Dendritic cell treated with granulocyte-macrophage colony-stimulating factor and Interleukin-4, amounts not matched to agents 40 ng/mL and 50 ng/mL, for 4 days (primary cell): ENCODE results near the gene SLC15A4.

Experiments used
- H3K27ac Mint-ChIP-seq: one replicate; pipeline ENCODE4 v1.8.0; 2022; ENCODE audit warnings: mild to moderate bottlenecking, mixed read lengths
- H3K27me3 Mint-ChIP-seq: one replicate; pipeline ENCODE4 v1.8.0; 2022; ENCODE audit warnings: mild to moderate bottlenecking, mixed read lengths
- H3K36me3 Mint-ChIP-seq: one replicate; pipeline ENCODE4 v1.8.0; 2022; ENCODE audit warnings: low read depth, mixed read lengths
- H3K4me1 Mint-ChIP-seq: one replicate; pipeline ENCODE4 v1.8.0; 2022; ENCODE audit warnings: low read depth, mixed read lengths
- H3K4me3 Mint-ChIP-seq: one replicate; pipeline ENCODE4 v1.8.0; 2022; ENCODE audit warnings: mild to moderate bottlenecking, moderate library complexity, mixed read lengths
- H3K9me3 Mint-ChIP-seq: one replicate; pipeline ENCODE4 v1.8.0; 2022; ENCODE audit warnings: mixed read lengths
- intact Hi-C: fragments of 100-400 bp; cut with micrococcal nuclease; formaldehyde crosslinking; loops from one replicate; pipeline ENCODE4 v1.15.0; 2022

SLC15A4 gene

DNA sequence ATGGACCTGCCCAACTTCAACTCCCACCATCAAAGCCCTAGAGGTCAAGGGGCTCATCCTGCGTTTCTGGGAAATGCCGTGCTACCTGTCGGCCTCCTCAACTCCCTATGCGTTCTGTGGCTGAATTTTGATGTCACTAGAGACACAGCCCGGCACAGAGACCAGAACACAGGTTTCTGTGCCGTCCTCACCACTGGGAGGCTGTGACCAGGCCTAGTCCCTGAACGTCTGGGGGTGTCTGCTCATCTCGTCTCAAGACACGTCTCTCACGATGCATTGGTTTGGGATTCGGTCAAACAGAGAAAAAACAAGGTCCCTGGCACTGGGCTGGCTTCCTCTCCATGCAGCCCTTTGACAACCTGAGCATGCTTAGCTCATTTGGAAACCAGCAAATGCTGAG is 33.5 kb downstream of the SLC15A4 start:
- Mint-ChIP-seq H3K36me3 (peaks cover 51% of the 10 kb centered on the region), H3K4me1 (peaks cover 63% of the 10 kb centered on the region), H3K27me3 (peaks cover 4% of the 10 kb centered on the region), H3K27ac (no peak overlapping the region), H3K9me3 (no peaks in the 10 kb centered on the region), H3K4me3 (no peak overlapping the region)
- intact Hi-C loops: loop anchor here (5.0 kb wide), 1 partner anchor 52 kb away; no protein-coding TSS in a partner anchor

DNA sequence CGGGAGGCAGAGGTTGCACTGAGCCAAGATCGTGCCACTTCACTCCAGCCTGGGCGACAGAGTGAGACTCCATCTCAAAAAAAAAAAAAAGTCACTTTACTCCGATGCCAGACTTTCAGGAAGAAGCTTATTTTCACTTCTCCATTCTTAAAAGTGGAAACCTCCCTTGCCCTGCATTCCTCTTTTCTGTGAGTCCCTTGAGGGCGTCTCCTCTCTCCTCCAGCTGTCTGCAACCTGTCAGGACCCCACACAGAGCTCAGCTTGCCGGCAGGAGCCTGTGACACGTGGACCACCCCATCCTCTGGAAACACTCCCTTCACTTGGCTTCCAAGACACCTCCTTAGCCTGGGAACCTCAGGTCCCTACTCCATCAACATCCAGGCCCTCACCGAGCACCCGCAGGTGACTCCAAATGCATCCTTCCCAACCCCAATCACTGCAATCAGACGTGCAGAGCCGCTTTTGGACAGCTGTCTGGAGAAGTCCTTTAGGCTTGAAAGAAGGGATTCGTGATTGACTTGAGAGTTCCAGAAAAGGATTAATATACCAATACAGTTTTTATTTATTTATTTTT is 34.3 kb downstream of the SLC15A4 start:
- H3K4me3 Mint-ChIP-seq: no peak overlapping the region
- peaks cover 4% of the 10 kb centered on the region for H3K27me3 Mint-ChIP-seq
- no peak overlapping the region for H3K27ac Mint-ChIP-seq
- peaks cover 56% of the 10 kb centered on the region for H3K4me1 Mint-ChIP-seq
- intact Hi-C loops: no loop called here
- H3K9me3 Mint-ChIP-seq: no peaks in the 10 kb centered on the region
- H3K36me3 Mint-ChIP-seq: peaks cover 43% of the 10 kb centered on the region

DNA sequence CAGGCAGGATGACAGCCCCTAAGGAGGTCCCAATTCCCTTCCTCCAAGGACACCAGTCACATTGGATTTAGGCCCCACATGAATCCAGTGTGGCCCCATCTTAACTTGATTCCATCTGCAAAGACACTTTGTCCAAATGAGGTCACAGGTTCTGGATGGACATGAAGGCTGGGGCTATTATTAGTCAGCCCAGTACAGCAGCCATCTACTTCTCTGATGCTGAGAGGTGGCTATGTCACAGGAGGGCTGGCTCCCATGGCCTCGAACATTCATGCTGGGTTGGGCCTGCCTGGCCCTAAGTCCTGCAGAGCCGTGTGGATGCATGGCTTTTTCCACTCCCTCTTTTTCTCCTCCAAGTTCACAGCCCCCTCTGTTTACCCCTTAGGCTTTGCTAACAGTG is 35.9 kb downstream of the SLC15A4 start:
- intact Hi-C loops: no loop called here
- Mint-ChIP-seq H3K36me3 (peaks cover 27% of the 10 kb centered on the region), H3K27me3 (peaks cover 9% of the 10 kb centered on the region), H3K27ac (no peak overlapping the region), H3K9me3 (no peaks in the 10 kb centered on the region), H3K4me1 (peaks cover 56% of the 10 kb centered on the region), H3K4me3 (no peak overlapping the region)

DNA sequence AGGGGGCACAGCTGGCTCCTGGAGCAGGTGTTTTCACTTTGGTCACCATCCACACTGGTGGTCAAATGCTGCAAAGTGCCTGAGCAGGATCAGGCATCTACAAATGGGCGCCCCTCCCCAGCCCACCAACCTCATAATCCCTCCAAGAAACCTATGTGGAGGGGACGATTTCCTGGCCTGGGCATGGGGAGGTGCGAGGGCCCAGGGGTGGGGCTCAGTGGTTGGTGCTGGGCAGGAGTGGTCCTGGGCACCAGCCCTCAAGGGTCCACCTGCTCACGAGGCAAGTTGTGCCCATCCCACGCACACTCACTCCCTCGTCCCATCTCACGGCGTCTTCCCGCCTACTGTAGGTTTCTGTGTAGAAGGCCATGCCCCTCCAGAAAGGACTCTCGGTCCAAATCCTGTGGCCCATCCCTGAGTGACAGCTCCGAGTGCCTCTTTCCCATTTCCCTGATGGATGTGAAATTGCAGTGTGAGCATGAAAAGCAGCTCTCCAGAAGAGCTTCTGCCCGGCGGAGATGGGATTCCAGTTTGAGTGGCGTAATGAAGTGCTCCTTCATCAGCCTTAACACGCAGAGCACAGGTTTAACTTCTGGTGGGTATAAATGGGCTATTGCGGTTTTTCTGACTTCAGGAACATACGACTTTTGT is 36.9 kb downstream of the SLC15A4 start:
- H3K27ac Mint-ChIP-seq: no peak overlapping the region
- peaks cover 53% of the 10 kb centered on the region for H3K4me1 Mint-ChIP-seq
- H3K36me3 Mint-ChIP-seq: peaks cover 18% of the 10 kb centered on the region
- intact Hi-C loops: no loop called here
- H3K9me3 Mint-ChIP-seq: no peaks in the 10 kb centered on the region
- no peak overlapping the region for H3K4me3 Mint-ChIP-seq
- H3K27me3 Mint-ChIP-seq: peaks cover 9% of the 10 kb centered on the region

DNA sequence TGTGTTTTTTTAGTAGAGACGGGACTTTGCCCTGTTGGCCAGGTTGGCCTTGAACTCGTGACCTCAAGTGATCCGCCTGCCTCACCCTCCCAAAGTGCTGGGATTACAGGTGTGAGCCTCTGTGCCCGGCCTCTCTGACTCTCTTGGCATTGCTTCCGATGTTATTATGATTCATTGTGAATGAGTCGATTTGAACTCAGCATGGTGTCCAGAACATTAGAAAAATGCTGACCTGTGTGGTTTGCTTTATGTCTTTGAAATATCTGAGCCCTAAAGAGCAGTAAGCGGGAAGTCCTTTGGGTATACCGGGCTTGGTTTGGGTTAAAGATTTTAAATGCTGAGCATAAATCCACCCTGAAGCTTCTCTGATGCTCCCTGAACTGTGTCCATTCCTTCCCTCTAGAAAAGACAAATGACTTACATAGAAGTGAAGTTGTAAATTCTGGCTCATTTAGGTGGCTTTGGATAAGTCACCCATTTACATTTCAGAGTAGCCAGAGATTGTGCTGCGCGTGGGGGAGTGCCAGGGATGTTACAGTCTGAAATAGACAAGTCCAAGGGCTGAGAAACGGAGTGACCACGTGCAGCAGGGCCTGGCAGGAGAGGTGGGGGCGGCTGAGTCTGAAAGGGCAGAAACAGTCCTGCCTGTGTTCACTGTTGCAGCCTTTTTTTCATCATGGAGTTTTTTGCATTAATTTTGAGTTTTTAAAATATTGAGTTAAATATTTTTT is 39.6 kb downstream of the SLC15A4 start:
- H3K9me3 Mint-ChIP-seq: no peaks in the 10 kb centered on the region
- intact Hi-C loops: no loop called here
- H3K27me3 Mint-ChIP-seq: peaks cover 9% of the 10 kb centered on the region
- H3K36me3 Mint-ChIP-seq: no peaks in the 10 kb centered on the region
- no peak overlapping the region for H3K27ac Mint-ChIP-seq
- H3K4me3 Mint-ChIP-seq: no peak overlapping the region
- H3K4me1 Mint-ChIP-seq: peaks cover 27% of the 10 kb centered on the region

DNA sequence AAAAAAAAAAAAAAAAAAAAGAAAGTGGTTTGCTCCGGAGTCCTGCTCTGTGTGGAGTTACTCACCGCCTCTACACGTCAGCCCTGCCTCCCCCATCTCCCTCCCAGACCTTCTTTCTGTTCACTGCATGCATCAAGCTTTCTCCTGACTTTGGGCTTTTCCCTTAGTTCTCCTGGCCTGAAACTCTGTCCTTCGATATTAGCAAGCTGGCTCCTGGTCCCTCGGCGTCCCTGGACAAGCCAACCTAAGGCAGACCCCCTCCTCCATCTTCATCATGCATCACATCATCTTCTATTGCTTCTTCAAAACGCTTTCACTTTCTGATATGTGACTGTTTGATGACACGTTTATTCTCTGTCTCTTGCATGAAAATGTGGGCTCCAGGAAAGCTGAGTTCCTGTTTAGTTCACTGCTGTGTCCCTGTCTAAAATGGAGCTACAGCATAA is 40.6 kb downstream of the SLC15A4 start:
- intact Hi-C loops: no loop called here
- no peak overlapping the region for H3K4me3 Mint-ChIP-seq
- H3K27me3 Mint-ChIP-seq: peaks cover 9% of the 10 kb centered on the region
- no peaks in the 10 kb centered on the region for H3K36me3 Mint-ChIP-seq
- H3K27ac Mint-ChIP-seq: peak overlapping the region; percentile 7
- H3K9me3 Mint-ChIP-seq: no peaks in the 10 kb centered on the region
- H3K4me1 Mint-ChIP-seq: peaks cover 24% of the 10 kb centered on the region

DNA sequence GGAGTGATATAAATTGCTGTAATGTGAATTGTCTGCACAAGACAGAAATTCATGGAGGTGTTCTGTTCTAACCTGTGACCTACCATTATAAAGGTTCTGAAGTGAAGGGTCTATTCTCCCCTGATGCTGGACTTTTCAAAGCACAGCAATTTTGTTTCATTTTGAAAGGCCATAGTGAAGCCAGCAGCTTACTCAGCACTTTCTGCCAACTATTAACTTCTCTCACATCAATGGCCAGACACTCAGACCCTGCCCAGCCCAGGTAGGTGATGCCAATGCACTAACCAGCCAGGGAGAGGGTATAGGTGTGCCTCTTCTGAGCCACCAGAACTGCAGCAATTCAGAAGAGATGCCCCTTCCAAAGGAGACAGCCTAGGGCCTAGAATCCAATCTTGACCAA is 43.9 kb downstream of the SLC15A4 start:
- H3K9me3 Mint-ChIP-seq: no peaks in the 10 kb centered on the region
- peaks cover 21% of the 10 kb centered on the region for H3K4me1 Mint-ChIP-seq
- intact Hi-C loops: no loop called here
- H3K27me3 Mint-ChIP-seq: peaks cover 6% of the 10 kb centered on the region
- no peak overlapping the region for H3K27ac Mint-ChIP-seq
- no peaks in the 10 kb centered on the region for H3K36me3 Mint-ChIP-seq
- no peak overlapping the region for H3K4me3 Mint-ChIP-seq

DNA sequence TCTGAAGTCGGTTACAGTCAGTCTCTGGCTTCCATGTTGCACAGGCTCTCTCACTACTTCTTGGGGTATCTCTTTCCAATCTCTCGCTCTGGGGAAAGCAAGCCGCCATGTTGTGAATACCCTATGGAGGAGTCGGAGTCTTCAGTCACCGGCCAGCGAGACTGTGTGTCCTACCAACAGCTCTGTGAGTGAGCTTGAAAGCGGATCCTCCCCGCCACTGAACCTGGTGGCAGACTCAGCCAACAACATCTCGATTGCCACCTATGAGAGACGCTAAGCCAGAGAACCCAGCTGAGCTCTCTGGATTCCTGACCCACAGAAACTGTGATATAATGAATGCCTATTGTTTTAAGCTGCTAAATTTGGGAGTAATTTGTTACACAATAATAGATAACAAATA is 51.5 kb downstream of the SLC15A4 start:
- Mint-ChIP-seq H3K4me1 (peaks cover 26% of the 10 kb centered on the region), H3K36me3 (no peaks in the 10 kb centered on the region), H3K4me3 (no peak overlapping the region), H3K27ac (no peak overlapping the region), H3K27me3 (peaks cover 8% of the 10 kb centered on the region), H3K9me3 (no peaks in the 10 kb centered on the region)
- intact Hi-C loops: no loop called here

DNA sequence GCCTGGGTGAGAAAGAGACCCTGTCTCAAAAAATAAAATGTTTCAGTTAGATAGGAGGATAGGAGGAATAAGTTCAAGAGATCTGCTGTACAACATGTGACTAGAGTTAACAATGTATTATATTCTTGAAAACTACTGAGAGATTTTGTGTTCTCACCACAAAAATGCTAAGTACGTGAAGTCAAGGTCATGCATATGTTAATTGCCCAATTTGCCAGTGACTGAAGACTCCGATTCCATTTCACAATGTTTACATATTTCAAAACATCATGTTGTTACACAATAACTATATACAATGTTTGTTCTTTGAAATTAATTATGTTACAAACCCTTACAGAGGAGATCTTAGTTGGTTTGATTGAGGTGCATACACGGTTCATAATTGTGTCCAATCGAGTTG is 52.1 kb downstream of the SLC15A4 start:
- Mint-ChIP-seq H3K4me1 (peaks cover 26% of the 10 kb centered on the region), H3K36me3 (no peaks in the 10 kb centered on the region), H3K27me3 (peaks cover 14% of the 10 kb centered on the region), H3K4me3 (no peak overlapping the region), H3K9me3 (no peaks in the 10 kb centered on the region), H3K27ac (no peak overlapping the region)
- intact Hi-C loops: no loop called here

DNA sequence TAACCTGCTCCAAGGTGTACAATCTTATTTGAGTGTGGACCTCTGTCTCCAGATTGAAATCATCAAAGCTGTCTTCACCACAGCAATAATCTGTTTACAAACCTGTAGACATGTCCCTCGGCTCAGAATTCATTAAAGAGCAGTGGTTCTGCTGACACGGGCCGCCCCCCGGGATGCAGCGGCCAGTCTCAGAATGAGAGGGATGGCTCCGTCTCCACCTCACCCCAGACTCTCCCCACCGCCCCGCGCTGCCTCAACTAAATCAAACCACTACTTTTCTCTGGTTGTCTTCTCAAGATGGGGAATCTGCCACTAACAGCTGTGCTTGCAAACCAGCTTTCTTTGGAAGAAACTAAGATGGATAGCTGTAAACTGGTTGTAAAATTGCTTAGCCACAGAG is 56.2 kb downstream of the SLC15A4 start:
- Mint-ChIP-seq H3K4me3 (no peak overlapping the region), H3K36me3 (no peaks in the 10 kb centered on the region), H3K27ac (no peak overlapping the region), H3K9me3 (no peaks in the 10 kb centered on the region), H3K27me3 (peaks cover 31% of the 10 kb centered on the region), H3K4me1 (peaks cover 20% of the 10 kb centered on the region)
- intact Hi-C loops: no loop called here

DNA sequence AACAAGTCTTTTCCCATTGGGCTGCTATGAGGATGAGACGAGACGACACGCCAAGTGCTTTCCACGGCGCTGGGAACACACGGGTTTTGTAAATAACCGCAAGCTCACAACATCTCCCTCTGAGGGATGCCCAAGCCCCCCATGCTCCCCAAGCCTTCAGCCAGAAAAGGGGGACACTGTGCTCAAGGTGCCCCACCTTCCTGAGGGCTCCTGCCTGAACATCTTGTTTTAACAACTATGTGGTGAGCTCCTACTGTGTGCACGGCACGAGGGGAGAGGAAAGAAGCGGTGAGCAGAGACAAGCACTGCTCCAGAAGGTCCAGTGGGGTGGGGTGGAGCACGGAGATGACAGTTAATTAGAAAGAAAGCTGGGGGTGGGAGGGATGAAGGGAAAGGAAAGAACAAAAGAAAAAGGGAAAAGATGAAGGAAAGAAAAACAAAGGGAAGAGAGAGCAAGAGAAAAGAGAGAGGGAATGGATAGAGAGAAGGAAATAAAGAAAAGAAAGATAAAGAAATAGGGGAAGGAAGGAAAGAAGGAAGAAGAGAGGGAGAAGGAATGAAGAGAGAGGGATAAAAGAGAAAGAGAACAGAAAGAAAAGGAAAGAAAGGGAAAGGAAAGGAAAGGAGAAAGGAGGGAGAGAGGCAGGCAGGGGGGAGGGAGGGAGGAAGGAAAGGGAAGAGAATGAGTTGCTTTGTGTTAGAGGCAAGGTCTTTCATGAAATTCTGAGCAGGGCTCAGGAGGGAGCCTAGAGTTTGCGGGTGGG is 56.8 kb downstream of the SLC15A4 start:
- no peaks in the 10 kb centered on the region for H3K9me3 Mint-ChIP-seq
- no peak overlapping the region for H3K27ac Mint-ChIP-seq
- no peaks in the 10 kb centered on the region for H3K36me3 Mint-ChIP-seq
- intact Hi-C loops: no loop called here
- no peak overlapping the region for H3K4me3 Mint-ChIP-seq
- H3K4me1 Mint-ChIP-seq: peaks cover 14% of the 10 kb centered on the region
- H3K27me3 Mint-ChIP-seq: peaks cover 31% of the 10 kb centered on the region

DNA sequence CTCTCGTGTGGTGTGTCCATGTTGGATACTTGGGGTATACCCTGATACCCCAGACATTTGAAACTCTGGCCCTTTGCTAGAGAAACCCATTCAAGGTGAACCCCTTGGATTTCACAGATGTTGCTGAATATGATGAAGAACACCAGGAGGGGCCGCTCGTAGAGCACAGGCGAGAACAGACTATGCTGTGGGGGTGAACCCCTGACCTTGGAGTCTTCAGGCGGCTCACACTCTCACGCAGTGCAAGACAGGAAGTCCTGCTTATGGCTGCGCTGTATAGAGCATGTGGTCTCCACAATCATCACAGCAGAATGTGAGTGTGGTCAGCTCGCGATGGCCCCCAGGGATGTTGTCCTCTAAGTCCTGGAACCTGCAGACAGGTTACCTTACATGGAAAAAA is 60.4 kb downstream of the SLC15A4 start:
- Mint-ChIP-seq H3K4me3 (no peak overlapping the region), H3K27ac (no peak overlapping the region), H3K27me3 (peaks cover 36% of the 10 kb centered on the region), H3K4me1 (no peaks in the 10 kb centered on the region), H3K9me3 (no peaks in the 10 kb centered on the region), H3K36me3 (no peaks in the 10 kb centered on the region)
- intact Hi-C loops: no loop called here

DNA sequence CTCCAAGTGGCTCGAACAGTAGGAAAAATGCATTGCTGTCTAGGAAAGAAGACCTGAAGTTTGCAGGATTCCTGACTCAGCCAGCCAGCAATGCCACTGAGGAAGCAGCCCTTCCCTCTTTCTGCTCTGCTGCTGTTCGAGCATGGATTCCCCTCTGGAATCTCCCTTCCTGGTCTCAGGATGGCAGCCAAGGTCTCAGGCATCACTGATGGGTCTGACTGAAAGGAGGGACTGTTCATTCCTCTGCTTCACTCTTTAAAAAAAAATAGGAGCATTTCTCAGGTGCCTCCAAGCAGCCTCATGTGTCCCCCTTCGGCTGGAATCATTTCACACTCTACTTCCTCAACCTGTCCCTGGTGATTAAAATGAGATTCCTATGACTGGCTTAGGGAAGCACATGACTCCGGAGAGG is 62.4 kb downstream of the SLC15A4 start:
- Mint-ChIP-seq H3K27me3 (peaks cover 21% of the 10 kb centered on the region), H3K4me1 (no peaks in the 10 kb centered on the region)
- intact Hi-C loops: no loop called here

DNA sequence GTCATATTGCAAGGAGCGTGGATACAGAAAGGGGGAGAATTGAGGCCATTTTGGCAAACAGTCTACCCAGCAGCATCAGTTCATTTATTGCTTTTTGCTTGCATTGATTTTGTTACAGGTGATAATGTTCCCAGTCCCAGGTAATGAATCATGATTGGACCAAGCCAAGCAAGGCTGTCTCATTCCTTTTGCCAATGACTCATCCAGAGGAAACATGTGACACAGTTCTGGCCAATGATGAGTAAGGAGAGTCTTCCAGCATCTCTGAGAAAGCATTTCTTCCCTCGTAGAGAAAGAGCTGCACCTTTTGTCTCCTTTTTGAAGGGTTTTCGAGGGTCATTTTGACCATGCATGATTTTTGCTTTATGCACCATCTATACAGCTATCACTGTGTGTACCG is 68.2 kb downstream of the SLC15A4 start:
- intact Hi-C loops: no loop called here
- Mint-ChIP-seq H3K9me3 (no peaks in the 10 kb centered on the region), H3K36me3 (no peaks in the 10 kb centered on the region), H3K4me3 (no peak overlapping the region), H3K27ac (no peak overlapping the region), H3K4me1 (no peaks in the 10 kb centered on the region), H3K27me3 (peaks cover 7% of the 10 kb centered on the region)

More for the DNA sequence above, 62.4 kb downstream of the SLC15A4 start:
- no peak overlapping the region for H3K27ac Mint-ChIP-seq
- H3K9me3 Mint-ChIP-seq: no peaks in the 10 kb centered on the region
- H3K36me3 Mint-ChIP-seq: no peaks in the 10 kb centered on the region
- H3K4me3 Mint-ChIP-seq: no peak overlapping the region
